Measurements from ENCODE around the gene MFGE8.

Gene MFGE8

GRCh38 chr15:88871313-88871712, 41.9 kb downstream of the MFGE8 start:
- no peak for DNase-seq

- no peak for DNase-seq
Observed at GRCh38 chr15:88866295-88866881, 46.8 kb downstream of the MFGE8 start.

GRCh38 chr15:88865498-88866099, 47.6 kb downstream of the MFGE8 start:
- no peak for DNase-seq

GRCh38 chr15:88864861-88865497, 48.2 kb downstream of the MFGE8 start:
- DNase-seq = no peak

- no peak for DNase-seq
Observed at GRCh38 chr15:88863412-88863811, 49.8 kb downstream of the MFGE8 start.

- no peak for DNase-seq
Observed at GRCh38 chr15:88860212-88860611, 53.0 kb downstream of the MFGE8 start.

GRCh38 chr15:88859550-88859949, 53.6 kb downstream of the MFGE8 start:
- DNase-seq = no peak

GRCh38 chr15:88858934-88859333, 54.2 kb downstream of the MFGE8 start:
- DNase-seq = no peak

- DNase-seq = no peak
Observed at GRCh38 chr15:88852476-88852875, 60.7 kb downstream of the MFGE8 start.

GRCh38 chr15:88849376-88850072, 63.7 kb downstream of the MFGE8 start:
- DNase-seq = no peak

Measured in NCI-H1417 (cell line).